ENCODE measurements around the gene NR4A2. TPM values are rescaled to one million over a fixed set of nuclear protein-coding genes. Genes with fewer than 3 reads are reported as not detected.

The NR4A2 gene
- total and polyA plus RNA-seq, 4 donors: 3.7 to 7.9 (median 5.6) TPM

GRCh38 chr2:156327835-156328695 is 4.5 kb downstream of the NR4A2 start:
- peak in 1 of 3 donors; percentile 39 for DNase-seq
- ATAC-seq (ENCODE audit: insufficient read depth, low FRiP score): no peak
- no peak overlapping the region for H3K9ac ChIP-seq (ENCODE audit: insufficient read depth in 1 of 2, low read length in 2 of 2)
- H3K9me3 ChIP-seq (ENCODE audit: control insufficient read depth in 4 of 4, insufficient read depth in 3 of 4, low read length in 3 of 4): peaks cover 0 to 3% (median 0%) of the 10 kb centered on the region in 4 donors
- no peak overlapping the region for H3K27ac ChIP-seq (ENCODE audit: low read depth in 1 of 2, low read length in 1 of 2)
- 48 to 78% methylated on average over 38 of the region's 38 CpGs for WGBS, 2 donors
- H3K27me3 ChIP-seq (ENCODE audit: control insufficient read depth in 3 of 3, insufficient read depth in 3 of 3, low read length in 2 of 3): peaks cover 0 to 91% (median 90%) of the 10 kb centered on the region in 3 donors
- H3K36me3 ChIP-seq (ENCODE audit: control insufficient read depth in 4 of 4, insufficient read depth in 4 of 4, low read length in 4 of 4): peaks cover 0 to 20% (median 2%) of the 10 kb centered on the region in 4 donors
- TF ChIP-seq, protein P1, sequence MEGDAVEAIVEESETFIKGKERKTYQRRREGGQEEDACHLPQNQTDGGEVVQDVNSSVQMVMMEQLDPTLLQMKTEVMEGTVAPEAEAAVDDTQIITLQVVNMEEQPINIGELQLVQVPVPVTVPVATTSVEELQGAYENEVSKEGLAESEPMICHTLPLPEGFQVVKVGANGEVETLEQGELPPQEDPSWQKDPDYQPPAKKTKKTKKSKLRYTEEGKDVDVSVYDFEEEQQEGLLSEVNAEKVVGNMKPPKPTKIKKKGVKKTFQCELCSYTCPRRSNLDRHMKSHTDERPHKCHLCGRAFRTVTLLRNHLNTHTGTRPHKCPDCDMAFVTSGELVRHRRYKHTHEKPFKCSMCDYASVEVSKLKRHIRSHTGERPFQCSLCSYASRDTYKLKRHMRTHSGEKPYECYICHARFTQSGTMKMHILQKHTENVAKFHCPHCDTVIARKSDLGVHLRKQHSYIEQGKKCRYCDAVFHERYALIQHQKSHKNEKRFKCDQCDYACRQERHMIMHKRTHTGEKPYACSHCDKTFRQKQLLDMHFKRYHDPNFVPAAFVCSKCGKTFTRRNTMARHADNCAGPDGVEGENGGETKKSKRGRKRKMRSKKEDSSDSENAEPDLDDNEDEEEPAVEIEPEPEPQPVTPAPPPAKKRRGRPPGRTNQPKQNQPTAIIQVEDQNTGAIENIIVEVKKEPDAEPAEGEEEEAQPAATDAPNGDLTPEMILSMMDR (IDR thresholded peaks at IDR 0.05; ENCODE audit: control extremely low read depth, extremely low read depth): no peak
- H3K4me3 ChIP-seq: no peak overlapping the region
- H3K4me1 ChIP-seq (ENCODE audit: control insufficient read depth in 5 of 5, insufficient read depth in 5 of 5, low read length in 5 of 5): peaks cover 3 to 27% (median 7%) of the 10 kb centered on the region in 5 donors

DNA sequence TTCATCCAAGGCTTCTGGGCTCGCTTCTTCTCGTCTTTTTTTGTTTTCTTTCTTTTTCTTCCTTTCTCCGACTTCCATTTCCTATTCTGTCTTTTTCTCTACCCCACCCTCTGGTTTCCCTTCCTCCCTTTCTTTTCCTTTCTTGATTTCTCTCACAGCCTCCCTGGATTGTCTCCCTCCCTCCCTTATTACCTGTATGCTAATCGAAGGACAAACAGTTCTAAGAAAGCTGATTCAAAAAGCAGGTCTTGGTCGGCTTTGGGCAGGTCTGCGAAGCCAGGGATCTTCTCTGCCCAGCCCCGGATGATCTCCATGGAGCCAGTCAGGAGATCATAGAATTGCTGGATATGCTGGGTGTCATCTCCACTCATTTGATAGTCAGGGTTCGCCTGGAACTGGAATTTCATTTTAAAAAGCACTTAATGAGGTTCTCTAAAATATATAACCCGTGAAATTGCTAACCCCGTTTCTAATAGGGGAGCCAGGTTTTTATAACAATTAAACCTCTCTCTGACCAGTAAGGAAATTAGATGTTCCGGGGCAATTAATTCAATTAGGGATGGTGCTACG is 5.9 kb downstream of the NR4A2 start:
- Histone ChIP-seq H3K27me3 (ENCODE audit: control insufficient read depth in 3 of 3, insufficient read depth in 3 of 3, low read length in 2 of 3) (peaks cover 0 to 99% (median 97%) of the 10 kb centered on the region in 3 donors), H3K27ac (ENCODE audit: low read depth in 1 of 2, low read length in 1 of 2) (no peak overlapping the region), H3K9me3 (ENCODE audit: control insufficient read depth in 4 of 4, insufficient read depth in 3 of 4, low read length in 3 of 4) (peaks cover 0 to 3% (median 0%) of the 10 kb centered on the region in 4 donors), H3K4me3 (no peak overlapping the region), H3K9ac (ENCODE audit: insufficient read depth in 1 of 2, low read length in 2 of 2) (no peak overlapping the region), H3K36me3 (ENCODE audit: control insufficient read depth in 4 of 4, insufficient read depth in 4 of 4, low read length in 4 of 4) (peaks cover 0 to 20% (median 2%) of the 10 kb centered on the region in 4 donors), H3K4me1 (ENCODE audit: control insufficient read depth in 5 of 5, insufficient read depth in 5 of 5, low read length in 5 of 5) (peaks cover 5 to 29% (median 10%) of the 10 kb centered on the region in 5 donors)
- no peak for ATAC-seq (ENCODE audit: insufficient read depth, low FRiP score)
- DNase-seq: peak in 1 of 3 donors; percentile 14
- 46 to 81% methylated on average over 12 of the region's 12 CpGs for WGBS, 2 donors
- TF ChIP-seq, protein P1 (IDR thresholded peaks at IDR 0.05; ENCODE audit: control extremely low read depth, extremely low read depth): no peak

GRCh38 chr2:156325688-156326525 is 6.6 kb downstream of the NR4A2 start:
- DNase-seq (peak in 1 of 3 donors; percentile 9), ATAC-seq (ENCODE audit: insufficient read depth, low FRiP score) (no peak)
- TF ChIP-seq, protein P1 (IDR thresholded peaks at IDR 0.05; ENCODE audit: control extremely low read depth, extremely low read depth): no peak
- Histone ChIP-seq H3K27me3 (ENCODE audit: control insufficient read depth in 3 of 3, insufficient read depth in 3 of 3, low read length in 2 of 3) (peaks cover 0 to 99% (median 97%) of the 10 kb centered on the region in 3 donors), H3K9ac (ENCODE audit: insufficient read depth in 1 of 2, low read length in 2 of 2) (no peak overlapping the region), H3K9me3 (ENCODE audit: control insufficient read depth in 4 of 4, insufficient read depth in 3 of 4, low read length in 3 of 4) (peaks cover 0 to 3% (median 0%) of the 10 kb centered on the region in 4 donors), H3K4me3 (no peak overlapping the region), H3K4me1 (ENCODE audit: control insufficient read depth in 5 of 5, insufficient read depth in 5 of 5, low read length in 5 of 5) (peaks cover 0 to 33% (median 10%) of the 10 kb centered on the region in 5 donors), H3K27ac (ENCODE audit: low read depth in 1 of 2, low read length in 1 of 2) (no peak overlapping the region), H3K36me3 (ENCODE audit: control insufficient read depth in 4 of 4, insufficient read depth in 4 of 4, low read length in 4 of 4) (peaks cover 0 to 20% (median 2%) of the 10 kb centered on the region in 4 donors)
- 67 to 86% methylated on average over 12 of the region's 12 CpGs for WGBS, 2 donors
